ENCODE results near the gene NMBR. TPM values are rescaled to one million over a fixed set of nuclear protein-coding genes. Genes with fewer than 3 reads are reported as not detected.

Gene NMBR
- total and polyA plus RNA-seq, 2 donors from 2014 or later: not detected

- intact Hi-C loops (cut with DNase I): no loop called here
- no peaks in the 10 kb centered on the region for H3K4me1 ChIP-seq (ENCODE audit: control insufficient read depth in 2 of 3, insufficient read depth in 2 of 3, low read depth in 1 of 3, low read length in 3 of 3)
- H3K27me3 ChIP-seq (ENCODE audit: control insufficient read depth, insufficient read depth, low read length): no peaks in the 10 kb centered on the region
- no peak for FAIRE-seq
- no peak for DNase-seq
- H3K9ac ChIP-seq (ENCODE audit: low read length in 3 of 3): no peak overlapping the region
- H3K27ac ChIP-seq (ENCODE audit: low read depth in 2 of 2, low read length in 2 of 2): no peak overlapping the region
- no peak for TF ChIP-seq CTCF (IDR thresholded peaks at IDR 0.05; ENCODE audit: borderline replicate concordance, extremely low read depth, insufficient read depth)
- no peak overlapping the region for H3K4me3 ChIP-seq (ENCODE audit: low read length in 3 of 3)
- H3K9me3 ChIP-seq (ENCODE audit: control insufficient read depth in 2 of 3, insufficient read depth in 1 of 3, low read length in 3 of 3): no peaks in the 10 kb centered on the region
- no peaks in the 10 kb centered on the region for H3K36me3 ChIP-seq (ENCODE audit: control insufficient read depth in 2 of 3, insufficient read depth in 3 of 3, low read length in 3 of 3)
These were observed 8.0 kb downstream of the NMBR start for GRCh38 chr6:142138876-142139275.

- Histone ChIP-seq H3K9ac (ENCODE audit: low read length in 3 of 3) (no peak within 1 kb of the TSS), H3K4me1 (ENCODE audit: control insufficient read depth in 2 of 3, insufficient read depth in 2 of 3, low read depth in 1 of 3, low read length in 3 of 3) (no peaks in the 10 kb centered on the region), H3K9me3 (ENCODE audit: control insufficient read depth in 2 of 3, insufficient read depth in 1 of 3, low read length in 3 of 3) (peaks cover 0 to 9% (median 0%) of the 10 kb centered on the region in 3 donors), H3K27ac (ENCODE audit: low read depth in 2 of 2, low read length in 2 of 2) (no peak within 1 kb of the TSS), H3K36me3 (ENCODE audit: control insufficient read depth in 2 of 3, insufficient read depth in 3 of 3, low read length in 3 of 3) (no peaks in the 10 kb centered on the region), H3K27me3 (ENCODE audit: control insufficient read depth, insufficient read depth, low read length) (no peaks in the 10 kb centered on the region), H3K4me3 (ENCODE audit: low read length in 3 of 3) (no peak within 1 kb of the TSS)
- DNase-seq (no peak), FAIRE-seq (no peak)
- no peak for TF ChIP-seq CTCF (IDR thresholded peaks at IDR 0.05; ENCODE audit: borderline replicate concordance, extremely low read depth, insufficient read depth)
- intact Hi-C loops (cut with DNase I): no loop called here
These were observed 14.3 kb downstream of the NMBR start, which contains the start of gene GJE1 for GRCh38 chr6:142132625-142133024. Gene GJE1, plus strand, starts transcription at chr6:142132925. Its CDS starts 234 bp downstream, at chr6:142133159.

GRCh38 chr6:142130814-142131213 lies 16.1 kb downstream of the NMBR start:
- no peak for FAIRE-seq
- no peak overlapping the region for H3K27ac ChIP-seq (ENCODE audit: low read depth in 2 of 2, low read length in 2 of 2)
- peaks cover 0 to 9% (median 0%) of the 10 kb centered on the region in 3 donors for H3K9me3 ChIP-seq (ENCODE audit: control insufficient read depth in 2 of 3, insufficient read depth in 1 of 3, low read length in 3 of 3)
- H3K27me3 ChIP-seq (ENCODE audit: control insufficient read depth, insufficient read depth, low read length): no peaks in the 10 kb centered on the region
- no peak overlapping the region for H3K9ac ChIP-seq (ENCODE audit: low read length in 3 of 3)
- H3K36me3 ChIP-seq (ENCODE audit: control insufficient read depth in 2 of 3, insufficient read depth in 3 of 3, low read length in 3 of 3): no peaks in the 10 kb centered on the region
- intact Hi-C loops (cut with DNase I): no loop called here
- H3K4me1 ChIP-seq (ENCODE audit: control insufficient read depth in 2 of 3, insufficient read depth in 2 of 3, low read depth in 1 of 3, low read length in 3 of 3): no peaks in the 10 kb centered on the region
- H3K4me3 ChIP-seq (ENCODE audit: low read length in 3 of 3): no peak overlapping the region
- no peak for TF ChIP-seq CTCF (IDR thresholded peaks at IDR 0.05; ENCODE audit: borderline replicate concordance, extremely low read depth, insufficient read depth)
- no peak for DNase-seq

GRCh38 chr6:142121342-142121741 lies 25.6 kb downstream of the NMBR start:
- no peak overlapping the region for H3K27ac ChIP-seq (ENCODE audit: low read depth in 2 of 2, low read length in 2 of 2)
- no peaks in the 10 kb centered on the region for H3K4me1 ChIP-seq (ENCODE audit: control insufficient read depth in 2 of 3, insufficient read depth in 2 of 3, low read depth in 1 of 3, low read length in 3 of 3)
- H3K9ac ChIP-seq (ENCODE audit: low read length in 3 of 3): no peak overlapping the region
- H3K36me3 ChIP-seq (ENCODE audit: control insufficient read depth in 2 of 3, insufficient read depth in 3 of 3, low read length in 3 of 3): no peaks in the 10 kb centered on the region
- no peaks in the 10 kb centered on the region for H3K27me3 ChIP-seq (ENCODE audit: control insufficient read depth, insufficient read depth, low read length)
- FAIRE-seq: no peak
- intact Hi-C loops (cut with DNase I): no loop called here
- no peak for TF ChIP-seq CTCF (IDR thresholded peaks at IDR 0.05; ENCODE audit: borderline replicate concordance, extremely low read depth, insufficient read depth)
- no peaks in the 10 kb centered on the region for H3K9me3 ChIP-seq (ENCODE audit: control insufficient read depth in 2 of 3, insufficient read depth in 1 of 3, low read length in 3 of 3)
- no peak for DNase-seq
- no peak overlapping the region for H3K4me3 ChIP-seq (ENCODE audit: low read length in 3 of 3)
